BLaER1 treated with 17β-estradiol and CSF1 and Interleukin-3, amounts not matched to agents 10 nM and 100 nM (cell line): ENCODE results near the gene PTPN7.
"Not testable (repeated sequence)": the region's sequence is repeated elsewhere in the genome, so short reads cannot be mapped to it uniquely, and the experiment has no call there.

Experiments used
- H3K27ac ChIP-seq, 11 experiments: shearing (Covaris generic); formaldehyde crosslinking; 2 replicates each; pipeline ENCODE4 v1.8.1; 2022
- H3K27me3 ChIP-seq, 11 experiments: shearing (Covaris generic); formaldehyde crosslinking; 2 replicates each; pipeline ENCODE4 v1.8.1; 2022
- H3K36me3 ChIP-seq, 11 experiments: shearing (Covaris generic); formaldehyde crosslinking; 2 replicates each; pipeline ENCODE4 v1.8.1; 2022
- H3K4me1 ChIP-seq, 10 experiments: shearing (Covaris generic); formaldehyde crosslinking; 2 replicates each; pipeline ENCODE4 v1.8.1; 2022
- H3K4me2 ChIP-seq, 11 experiments: shearing (Covaris generic); formaldehyde crosslinking; 2 replicates each; pipeline ENCODE4 v1.8.1; 2022
- H3K4me3 ChIP-seq, 10 experiments: shearing (Covaris generic); formaldehyde crosslinking; 2 replicates each; pipeline ENCODE4 v1.8.1; 2022
- H3K9ac ChIP-seq, 11 experiments: shearing (Covaris generic); formaldehyde crosslinking; 2 replicates each; pipeline ENCODE4 v1.8.1; 2022
- H3K9me3 ChIP-seq, 11 experiments: shearing (Covaris generic); formaldehyde crosslinking; replicated peaks in 1 of 11; 2 replicates each; pipeline ENCODE4 v1.8.1; 2022
- H4K20me1 ChIP-seq, 11 experiments: shearing (Covaris generic); formaldehyde crosslinking; 2 replicates each; pipeline ENCODE4 v1.8.1; 2022
- Cebpa-rat ChIP-seq, 11 experiments: shearing (Covaris generic); IDR thresholded peaks; 2 replicates each; pipeline ENCODE4 v1.8.1; 2022

Gene PTPN7

GRCh38 chr1:202194328-202194648 is 33.9 kb upstream of the PTPN7 start:
- peak overlapping the region; percentile 86 to 100 (median 99) for H3K4me2 ChIP-seq
- no peak for TF ChIP-seq Cebpa-rat (IDR thresholded peaks at IDR 0.05)
- H3K9ac ChIP-seq, result peak overlapping the region in 7 of 11 experiments; percentile 51 to 82 (median 69); a peak in 12 of 22 replicates
- H3K36me3 ChIP-seq, result no peaks in the 10 kb centered on the region
- H3K27me3 ChIP-seq, result peaks cover 0 to 36% (median 0%) of the 10 kb centered on the region in 11 experiments; a peak in 11 of 22 replicates
- no peaks in the 10 kb centered on the region for H3K9me3 ChIP-seq
- H3K4me1 ChIP-seq, result peaks cover 22 to 69% (median 52%) of the 10 kb centered on the region in 10 experiments
- peak overlapping the region; percentile 35 to 77 (median 62) for H3K4me3 ChIP-seq
- peak overlapping the region in 4 of 11 experiments; percentile 28 to 62 (median 52); a peak in 7 of 22 replicates for H3K27ac ChIP-seq
- peaks cover 0 to 28% (median 0%) of the 10 kb centered on the region in 11 experiments; a peak in 10 of 22 replicates for H4K20me1 ChIP-seq

DNA sequence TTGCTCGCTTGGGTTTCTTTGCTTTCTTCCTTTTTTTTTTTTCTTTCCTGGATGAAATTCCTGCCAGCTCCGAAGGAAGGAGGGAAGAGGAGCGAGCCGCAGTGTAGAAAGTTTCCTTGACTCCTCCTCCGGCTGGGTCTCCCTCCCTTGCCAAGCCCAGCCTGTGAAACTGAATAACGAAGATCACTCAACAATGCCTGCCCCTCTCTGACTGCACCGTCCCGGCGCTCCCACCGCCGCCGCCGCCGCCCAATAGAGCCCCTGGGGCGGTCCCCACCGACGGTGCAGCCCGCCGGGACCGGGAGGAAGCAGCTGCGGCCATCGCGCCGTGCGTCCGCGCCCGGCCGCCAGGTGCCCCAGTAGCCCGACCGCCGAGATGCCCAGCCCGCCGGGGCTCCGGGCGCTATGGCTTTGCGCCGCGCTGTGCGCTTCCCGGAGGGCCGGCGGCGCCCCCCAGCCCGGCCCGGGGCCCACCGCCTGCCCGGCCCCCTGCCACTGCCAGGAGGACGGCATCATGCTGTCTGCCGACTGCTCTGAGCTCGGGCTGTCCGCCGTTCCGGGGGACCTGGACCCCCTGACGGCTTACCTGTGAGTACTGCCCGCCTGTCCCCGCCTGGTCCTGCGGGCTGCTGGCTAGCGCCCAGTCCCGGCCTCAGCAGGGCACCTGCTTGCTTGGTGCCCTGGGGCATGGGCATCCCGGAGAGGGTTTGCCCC is 33.4 kb upstream of the PTPN7 start, which contains the start of gene LGR6:
TSS of gene LGR6 (plus strand) at position 186 of the 714 bp plus-strand sequence. CDS start at position 377, 191 bp downstream.
- peak within 1 kb of the TSS; percentile 35 to 77 (median 62) for H3K4me3 ChIP-seq
- no peaks in the 10 kb centered on the region for H3K36me3 ChIP-seq
- H3K4me2 ChIP-seq, result peak within 1 kb of the TSS; percentile 86 to 100 (median 99)
- peak within 1 kb of the TSS in 5 of 11 experiments; percentile 28 to 62 (median 48); a peak in 8 of 22 replicates for H3K27ac ChIP-seq
- peaks cover 0 to 28% (median 0%) of the 10 kb centered on the region in 11 experiments; a peak in 10 of 22 replicates for H4K20me1 ChIP-seq
- H3K4me1 ChIP-seq, result peaks cover 17 to 66% (median 47%) of the 10 kb centered on the region in 10 experiments
- no peak for TF ChIP-seq Cebpa-rat (IDR thresholded peaks at IDR 0.05)
- peak within 1 kb of the TSS in 10 of 11 experiments; percentile 16 to 82 (median 62); a peak in 19 of 22 replicates for H3K9ac ChIP-seq
- peaks cover 0 to 36% (median 0%) of the 10 kb centered on the region in 11 experiments; a peak in 11 of 22 replicates for H3K27me3 ChIP-seq
- H3K9me3 ChIP-seq, result no peaks in the 10 kb centered on the region

- Histone ChIP-seq H3K4me3 (peak overlapping the region; percentile 35 to 77 (median 62); a peak in 19 of 20 replicates), H3K9me3 (no peaks in the 10 kb centered on the region), H3K9ac (peak overlapping the region in 9 of 11 experiments; percentile 16 to 82 (median 63); a peak in 16 of 22 replicates), H3K4me1 (peaks cover 17 to 63% (median 41%) of the 10 kb centered on the region in 10 experiments), H4K20me1 (peaks cover 0 to 32% (median 0%) of the 10 kb centered on the region in 11 experiments; a peak in 10 of 22 replicates), H3K4me2 (peak overlapping the region; percentile 86 to 100 (median 99)), H3K27ac (peak overlapping the region in 3 of 11 experiments; percentile 26 to 62 (median 56); a peak in 4 of 22 replicates), H3K27me3 (peaks cover 0 to 36% (median 0%) of the 10 kb centered on the region in 11 experiments; a peak in 11 of 22 replicates), H3K36me3 (no peaks in the 10 kb centered on the region)
- no peak for TF ChIP-seq Cebpa-rat (IDR thresholded peaks at IDR 0.05)
Measured at GRCh38 chr1:202192770-202193613, 32.6 kb upstream of the PTPN7 start.

DNA sequence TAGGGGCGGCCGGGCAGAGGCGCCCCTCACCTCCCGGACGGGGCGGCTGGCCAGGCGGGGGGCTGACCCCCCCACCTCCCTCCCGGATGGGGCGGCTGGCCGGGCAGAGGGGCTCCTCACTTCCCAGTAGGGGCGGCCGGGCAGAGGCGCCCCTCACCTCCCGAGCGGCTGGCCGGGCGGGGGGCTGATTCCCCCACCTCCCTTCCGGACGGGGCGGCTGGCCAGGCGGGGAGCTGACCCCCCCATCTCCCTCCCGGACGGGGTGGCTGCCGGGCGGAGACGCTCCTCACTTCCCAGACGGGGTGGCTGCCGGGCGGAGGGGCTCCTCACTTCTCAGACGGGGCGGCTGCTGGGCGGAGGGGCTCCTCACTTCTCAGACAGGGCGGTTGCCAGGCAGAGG is 31.0 kb upstream of the PTPN7 start:
- Histone ChIP-seq H4K20me1 (peaks cover 0 to 40% (median 0%) of the 10 kb centered on the region in 11 experiments; a peak in 10 of 22 replicates), H3K4me1 (peaks cover 17 to 51% (median 39%) of the 10 kb centered on the region in 10 experiments), H3K27me3 (peaks cover 0 to 36% (median 0%) of the 10 kb centered on the region in 11 experiments; a peak in 11 of 22 replicates)
- H3K36me3 ChIP-seq, H3K4me2 ChIP-seq, H3K4me3 ChIP-seq, H3K27ac ChIP-seq, H3K9me3 ChIP-seq, H3K9ac ChIP-seq: not testable (repeated sequence)

DNA sequence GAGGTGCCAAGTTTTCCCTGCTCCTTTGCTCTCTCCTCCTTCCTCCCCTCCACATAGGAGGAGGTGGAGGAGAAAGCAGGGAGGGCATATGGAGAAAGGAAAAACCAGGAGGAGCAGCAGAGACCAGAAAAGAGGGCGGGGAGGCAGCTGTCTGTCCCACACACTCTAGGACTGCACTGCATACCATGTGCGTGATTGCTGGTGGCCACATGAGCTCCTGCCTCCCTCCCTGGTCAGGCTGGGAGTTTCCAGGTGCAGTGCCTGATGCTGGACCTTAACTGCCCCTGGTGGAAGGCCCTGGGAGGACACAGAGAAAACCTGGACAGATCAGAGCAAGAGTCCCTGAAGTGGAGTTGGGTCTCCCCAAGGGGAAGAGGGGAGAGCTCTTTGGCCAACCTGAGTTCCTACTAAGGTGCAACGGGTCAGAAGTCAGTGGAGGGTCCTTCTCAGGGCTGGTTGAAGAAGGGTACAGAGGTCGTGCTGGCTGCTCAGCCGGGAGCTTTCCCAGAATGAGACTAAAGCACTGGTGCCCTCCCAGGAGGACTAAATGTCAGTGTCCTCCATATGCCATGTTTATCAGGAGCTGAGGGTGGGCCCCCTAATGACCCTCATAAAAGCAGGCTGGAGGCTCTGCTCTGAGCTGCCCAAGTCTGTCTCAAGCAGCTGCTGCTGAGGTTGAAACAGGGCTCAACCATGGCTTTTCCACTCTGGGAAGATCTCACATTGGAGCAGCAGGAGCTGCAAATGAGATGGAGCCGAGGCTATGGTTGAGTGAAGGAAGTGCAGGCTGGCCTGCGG is 29.7 kb upstream of the PTPN7 start:
- Histone ChIP-seq H3K9ac (no peak overlapping the region), H3K4me3 (no peak overlapping the region), H3K4me2 (no peak overlapping the region), H3K27ac (no peak overlapping the region), H3K36me3 (no peaks in the 10 kb centered on the region), H3K9me3 (no peaks in the 10 kb centered on the region), H3K27me3 (peaks cover 0 to 24% (median 0%) of the 10 kb centered on the region in 11 experiments; a peak in 11 of 22 replicates), H3K4me1 (peaks cover 17 to 38% (median 28%) of the 10 kb centered on the region in 10 experiments), H4K20me1 (peaks cover 0 to 36% (median 0%) of the 10 kb centered on the region in 11 experiments; a peak in 10 of 22 replicates)
- no peak for TF ChIP-seq Cebpa-rat (IDR thresholded peaks at IDR 0.05)

- Histone ChIP-seq H3K36me3 (no peaks in the 10 kb centered on the region), H3K4me1 (peaks cover 14 to 34% (median 22%) of the 10 kb centered on the region in 10 experiments), H3K4me2 (no peak overlapping the region), H3K27me3 (peaks cover 0 to 14% (median 0%) of the 10 kb centered on the region in 11 experiments; a peak in 11 of 22 replicates), H4K20me1 (peaks cover 0 to 30% (median 0%) of the 10 kb centered on the region in 11 experiments; a peak in 8 of 22 replicates), H3K27ac (no peak overlapping the region), H3K9ac (no peak overlapping the region), H3K4me3 (no peak overlapping the region), H3K9me3 (no peaks in the 10 kb centered on the region)
- no peak for TF ChIP-seq Cebpa-rat (IDR thresholded peaks at IDR 0.05)
Measured at GRCh38 chr1:202189001-202189790, 28.8 kb upstream of the PTPN7 start.

GRCh38 chr1:202187697-202188407 is 27.4 kb upstream of the PTPN7 start:
- H3K27ac ChIP-seq, result no peak overlapping the region
- peaks cover 0 to under 1% (median 0%) of the 10 kb centered on the region in 11 experiments; a peak in 4 of 22 replicates for H3K27me3 ChIP-seq
- no peak overlapping the region; a peak in 1 of 22 replicates for H3K4me2 ChIP-seq
- no peaks in the 10 kb centered on the region for H3K36me3 ChIP-seq
- no peak overlapping the region for H3K9ac ChIP-seq
- H4K20me1 ChIP-seq, result peaks cover 0 to 17% (median 0%) of the 10 kb centered on the region in 11 experiments; a peak in 5 of 22 replicates
- H3K9me3 ChIP-seq, result no peaks in the 10 kb centered on the region
- H3K4me1 ChIP-seq, result peaks cover under 1 to 21% (median 9%) of the 10 kb centered on the region in 10 experiments; a peak in 18 of 20 replicates
- H3K4me3 ChIP-seq, result no peak overlapping the region
- no peak for TF ChIP-seq Cebpa-rat (IDR thresholded peaks at IDR 0.05)
